H9 (cell line): ENCODE data around the gene TKFC. TPM values are rescaled to one million over a fixed set of nuclear protein-coding genes. Genes with fewer than 3 reads are reported as not detected.

Experiments used
- DNase-seq: peaks from one replicate; pipeline ENCODE4 v3.0.0-alpha.2; 2017
- H2AFZ ChIP-seq: one replicate; pipeline ENCODE4 v1.6.1; 2013; ENCODE audit warnings: mild to moderate bottlenecking, low read length, control low read depth, moderate library complexity
- H2AK5ac ChIP-seq: 2 replicates; pipeline ENCODE4 v1.6.1; 2013; ENCODE audit warnings: low read length, control low read depth, mixed read lengths; ENCODE audit not compliant: insufficient read length
- H2BK120ac ChIP-seq: one replicate; pipeline ENCODE4 v1.6.1; 2013; ENCODE audit warnings: low read depth, mild to moderate bottlenecking, low read length, control low read depth, inconsistent platforms; ENCODE audit not compliant: poor library complexity, severe bottlenecking
- H2BK12ac ChIP-seq: 2 replicates; pipeline ENCODE4 v1.6.1; 2013; ENCODE audit warnings: low read length, control low read depth, mixed read lengths, low read depth; ENCODE audit not compliant: insufficient read length
- H2BK15ac ChIP-seq: 2 replicates; pipeline ENCODE4 v1.6.1; 2013; ENCODE audit warnings: low read depth, low read length, control low read depth
- H2BK20ac ChIP-seq: one replicate; pipeline ENCODE4 v1.6.1; 2013; ENCODE audit warnings: low read depth, mild to moderate bottlenecking, low read length, control low read depth, inconsistent platforms; ENCODE audit not compliant: poor library complexity, severe bottlenecking
- H2BK5ac ChIP-seq: 2 replicates; pipeline ENCODE4 v1.6.1; 2013; ENCODE audit warnings: low read length, control low read depth, mixed read lengths; ENCODE audit not compliant: insufficient read length
- H3K14ac ChIP-seq: 2 replicates; pipeline ENCODE4 v1.6.1; 2013; ENCODE audit warnings: low read length, control low read depth; ENCODE audit not compliant: insufficient read depth
- H3K18ac ChIP-seq: 2 replicates; pipeline ENCODE4 v1.6.1; 2013; ENCODE audit warnings: low read depth, mild to moderate bottlenecking, mixed read lengths, low read length, control low read depth; ENCODE audit not compliant: insufficient read length
- H3K23ac ChIP-seq: 2 replicates; pipeline ENCODE4 v1.6.1; 2013; ENCODE audit warnings: low read length, control low read depth, mixed read lengths, low read depth; ENCODE audit not compliant: insufficient read length
- H3K23me2 ChIP-seq: 2 replicates; pipeline ENCODE4 v1.6.1; 2013; ENCODE audit warnings: low read depth, mild to moderate bottlenecking, mixed read lengths, low read length, control low read depth; ENCODE audit not compliant: insufficient read length, poor library complexity, severe bottlenecking
- H3K27ac ChIP-seq: 2 replicates; pipeline ENCODE4 v1.5.1; 2013; ENCODE audit warnings: low read length, control low read depth, mixed read lengths, low read depth; ENCODE audit not compliant: insufficient read length
- H3K27me3 ChIP-seq: 2 replicates; pipeline ENCODE4 v1.6.1; 2013; ENCODE audit warnings: low read length, control low read depth, inconsistent platforms; ENCODE audit not compliant: insufficient read depth
- H3K4ac ChIP-seq: 2 replicates; pipeline ENCODE4 v1.6.1; 2013; ENCODE audit warnings: low read depth, mild to moderate bottlenecking, control low read depth, inconsistent platforms, low read length, moderate library complexity
- H3K4me1 ChIP-seq: 2 replicates; pipeline ENCODE4 v1.6.1; 2013; ENCODE audit warnings: low read length, control low read depth, inconsistent platforms; ENCODE audit not compliant: insufficient read depth
- H3K4me2 ChIP-seq: 2 replicates; pipeline ENCODE4 v1.6.1; 2013; ENCODE audit warnings: low read length, control low read depth, mixed read lengths; ENCODE audit not compliant: insufficient read length, insufficient read depth
- H3K56ac ChIP-seq: 2 replicates; pipeline ENCODE4 v1.6.1; 2013; ENCODE audit warnings: low read depth, mild to moderate bottlenecking, mixed read lengths, low read length, control low read depth; ENCODE audit not compliant: insufficient read length
- H3K79me1 ChIP-seq: 2 replicates; pipeline ENCODE4 v1.6.1; 2013; ENCODE audit warnings: low read depth, mild to moderate bottlenecking, moderate library complexity, low read length, control low read depth, inconsistent platforms; ENCODE audit not compliant: insufficient read depth, poor library complexity, severe bottlenecking
- H3K79me2 ChIP-seq: 2 replicates; pipeline ENCODE4 v1.6.1; 2013; ENCODE audit warnings: low read length, control low read depth, inconsistent platforms; ENCODE audit not compliant: insufficient read depth
- H3K9ac ChIP-seq: 2 replicates; pipeline ENCODE4 v1.6.1; 2013; ENCODE audit warnings: low read length, control low read depth, mixed read lengths; ENCODE audit not compliant: insufficient read length; ENCODE audit errors: extremely low read depth
- H3K9me3 ChIP-seq: one replicate; pipeline ENCODE4 v1.6.1; 2013; ENCODE audit warnings: low read depth, low read length, inconsistent platforms; ENCODE audit not compliant: control insufficient read depth
- H3T11ph ChIP-seq: one replicate; pipeline ENCODE4 v1.6.1; 2013; ENCODE audit warnings: mild to moderate bottlenecking, low read length, control low read depth, inconsistent platforms
- H4K20me1 ChIP-seq: one replicate; pipeline ENCODE4 v1.6.1; 2013; ENCODE audit not compliant: control insufficient read depth, insufficient read length, insufficient read depth
- H4K5ac ChIP-seq: 2 replicates; pipeline ENCODE4 v1.6.1; 2013; ENCODE audit warnings: low read depth, mild to moderate bottlenecking, mixed read lengths, low read length, control low read depth; ENCODE audit not compliant: insufficient read length
- H4K8ac ChIP-seq: replicated peaks from 2 replicates; pipeline ENCODE4 v1.6.1; 2013; ENCODE audit warnings: low read length, control low read depth, mixed read lengths, low read depth; ENCODE audit not compliant: insufficient read length
- H4K91ac ChIP-seq: 2 replicates; pipeline ENCODE4 v1.6.1; 2013; ENCODE audit warnings: low read depth, mild to moderate bottlenecking, moderate library complexity, mixed read lengths, low read length, control low read depth; ENCODE audit not compliant: insufficient read length
- H3K27ac Mint-ChIP-seq, 3 experiments: 2 replicates in 2 of 3; 3 replicates in 1 of 3; pipeline ENCODE4 v1.8.0; 2020 to 2021; ENCODE audit warnings: mixed read lengths in 3 of 3, mild to moderate bottlenecking in 1 of 3, moderate library complexity in 1 of 3
- H3K27me3 Mint-ChIP-seq: 2 replicates; pipeline ENCODE4 v1.8.0; 2021; ENCODE audit warnings: low read depth, mild to moderate bottlenecking, moderate library complexity, mixed read lengths
- H3K36me3 Mint-ChIP-seq, 3 experiments: 2 replicates in 2 of 3; 3 replicates in 1 of 3; pipeline ENCODE4 v1.8.0; 2020 to 2021; ENCODE audit warnings: low read depth in 3 of 3, mixed read lengths in 3 of 3; ENCODE audit not compliant: insufficient read depth in 1 of 3
- H3K4me1 Mint-ChIP-seq, 2 experiments: 2 replicates each; pipeline ENCODE4 v1.8.0; 2020; ENCODE audit warnings: mixed read lengths in 2 of 2
- H3K4me3 Mint-ChIP-seq, 2 experiments: 2 replicates in 1 of 2; 3 replicates in 1 of 2; pipeline ENCODE4 v1.8.0; 2020 to 2021; ENCODE audit warnings: mild to moderate bottlenecking in 2 of 2, mixed read lengths in 2 of 2, moderate library complexity in 1 of 2
- H3K9me3 Mint-ChIP-seq, 2 experiments: 2 replicates in 1 of 2; 3 replicates in 1 of 2; pipeline ENCODE4 v1.8.0; 2020; ENCODE audit warnings: mild to moderate bottlenecking in 2 of 2, mixed read lengths in 2 of 2, moderate library complexity in 1 of 2
- CTCF ChIP-seq: fragments of 200-600 bp; sonication (generic); conservative IDR thresholded peaks from 3 replicates; pipeline ENCODE4 v1.8.0; 2021; ENCODE audit warnings: antibody characterized with exemption, mild to moderate bottlenecking
- WGBS: extraction: QIAGEN DNeasy Blood & Tissue Kit; methylation state at CpG from one replicate; pipeline ENCODE4 v1.1.7; 2013; ENCODE audit warnings: missing lambda C conversion rate, low lambda C conversion rate, mixed read lengths; ENCODE audit not compliant: insufficient read length; ENCODE audit errors: extremely low coverage; 5-methylcytosine and 5-hydroxymethylcytosine counted together
- total RNA-seq: library from RNA; stranded (reverse); gene quantifications from 2 replicates; pipeline ENCODE4 v1.2.1, GENCODE V29; 2021

Gene TKFC
- total RNA-seq, 1 experiment from 2014 or later = 59.0 TPM

GRCh38 chr11:61338783-61339489 lies 5.9 kb downstream of the TKFC start:
- no peak for TF ChIP-seq CTCF
- Histone ChIP-seq H4K91ac (no peak overlapping the region), H3K27me3 (no peaks in the 10 kb centered on the region), H3K79me2 (no peaks in the 10 kb centered on the region), H2BK12ac (no peak overlapping the region), H3K4me2 (no peak overlapping the region), H4K5ac (no peak overlapping the region), H2BK5ac (no peak overlapping the region), H3K23ac (no peak overlapping the region), H3K9me3 (no peaks in the 10 kb centered on the region), H3K9ac (no peak overlapping the region), H3K23me2 (no peaks in the 10 kb centered on the region), H2BK20ac (no peak overlapping the region), H3K18ac (no peak overlapping the region), H2BK120ac (no peak overlapping the region), H2BK15ac (no peak overlapping the region), H4K20me1 (no peaks in the 10 kb centered on the region), H2AFZ (no peak overlapping the region), H3K27ac (no peak overlapping the region), H3K4me1 (no peaks in the 10 kb centered on the region; the same call in 1 of the 2 replicates), H4K8ac (no peak overlapping the region), H3K4ac (no peak overlapping the region), H2AK5ac (no peak overlapping the region), H3K56ac (no peak overlapping the region), H3K79me1 (no peaks in the 10 kb centered on the region), H3K14ac (no peak overlapping the region), H3T11ph (no peak overlapping the region)
- Mint-ChIP-seq H3K27ac (no peak overlapping the region), H3K36me3 (peaks cover 4 to 41% (median 33%) of the 10 kb centered on the region in 3 experiments), H3K9me3 (no peaks in the 10 kb centered on the region; a peak in 1 of 5 replicates), H3K27me3 (no peaks in the 10 kb centered on the region), H3K4me3 (no peak overlapping the region), H3K4me1 (peaks cover 17 to 20% of the 10 kb centered on the region in 2 experiments)
- no peak for DNase-seq
- no CpG with 5 or more reads among the region's 26 CpGs for WGBS
